HepG2 (cell line): ENCODE data around the gene NEURL2. TPM values are rescaled to one million over a fixed set of nuclear protein-coding genes. Genes with fewer than 3 reads are reported as not detected.

Experiments
- ARNT2 ChIP-seq: sonication (generic); formaldehyde crosslinking; IDR thresholded peaks from 2 replicates; pipeline ENCODE4 v1.8.0; 2022; ENCODE audit warnings: mild to moderate bottlenecking, low read depth, missing genetic modification reagents, moderate library complexity
- ETV5 ChIP-seq: IDR thresholded peaks from 2 replicates; pipeline ENCODE4 v1.6.1; 2018; ENCODE audit warnings: missing biosample characterization, missing genetic modification reagents, inconsistent platforms, borderline replicate concordance
- HDAC2 ChIP-seq: sonication (generic); formaldehyde crosslinking; IDR thresholded peaks from 2 replicates; pipeline ENCODE4 v1.4.0; 2020; ENCODE audit warnings: missing genetic modification reagents
- HNF4A ChIP-seq: sonication (generic); formaldehyde crosslinking; IDR thresholded peaks from 2 replicates; pipeline ENCODE4 v1.4.0; 2020; ENCODE audit warnings: missing genetic modification reagents
- HOXD1 ChIP-seq: sonication (generic); formaldehyde crosslinking; IDR thresholded peaks from 2 replicates; pipeline ENCODE4 v1.5.0; 2020; ENCODE audit warnings: missing genetic modification reagents
- LCORL ChIP-seq, 2 experiments: fragments of 450-650 bp in 1 of 2; sonication (generic) in 1 of 2; formaldehyde crosslinking in 1 of 2; IDR thresholded peaks; 2 replicates each; pipeline versions ENCODE4 v1.5.0 to v1.6.1; 2017 to 2020; ENCODE audit warnings: antibody characterized with exemption in 1 of 2, missing genetic modification reagents in 1 of 2
- NCOA1 ChIP-seq: sonication (generic); formaldehyde crosslinking; IDR thresholded peaks from 2 replicates; pipeline ENCODE4 v1.9.0; 2021; ENCODE audit warnings: missing genetic modification reagents
- NFKB2 ChIP-seq: sonication (generic); formaldehyde crosslinking; IDR thresholded peaks from 2 replicates; pipeline ENCODE4 v1.4.0; 2020; ENCODE audit warnings: missing genetic modification reagents, borderline replicate concordance
- PHF21A ChIP-seq: sonication (generic); formaldehyde crosslinking; IDR thresholded peaks from 2 replicates; pipeline ENCODE4 v1.5.0; 2020; ENCODE audit warnings: mild to moderate bottlenecking, missing genetic modification reagents
- SP5 ChIP-seq: IDR thresholded peaks from 2 replicates; pipeline ENCODE4 v1.6.1; 2016; ENCODE audit warnings: low read depth, borderline replicate concordance
- ZFYVE20 ChIP-seq: sonication (generic); formaldehyde crosslinking; IDR thresholded peaks from 2 replicates; pipeline ENCODE4 v1.8.0; 2023; ENCODE audit warnings: low read depth, mild to moderate bottlenecking, moderate library complexity, missing genetic modification reagents, borderline replicate concordance
- ZMYM4 ChIP-seq: sonication (generic); formaldehyde crosslinking; IDR thresholded peaks from 2 replicates; pipeline ENCODE4 v1.8.1; 2023; ENCODE audit warnings: mild to moderate bottlenecking, missing genetic modification reagents
- ZNF12 ChIP-seq: sonication (generic); formaldehyde crosslinking; IDR thresholded peaks from 2 replicates; pipeline ENCODE4 v1.5.0; 2020; ENCODE audit warnings: missing genetic modification reagents
- ZNF121 ChIP-seq: sonication (generic); formaldehyde crosslinking; IDR thresholded peaks from 2 replicates; pipeline ENCODE4 v1.5.0; 2020; ENCODE audit warnings: mild to moderate bottlenecking, missing genetic modification reagents
- ZNF274 ChIP-seq: sonication (generic); formaldehyde crosslinking; IDR thresholded peaks from 2 replicates; pipeline ENCODE4 v1.5.1; 2020; ENCODE audit warnings: mild to moderate bottlenecking, missing genetic modification reagents
- ZNF547 ChIP-seq: sonication (generic); formaldehyde crosslinking; IDR thresholded peaks from 2 replicates; pipeline ENCODE4 v1.5.1; 2020; ENCODE audit warnings: mild to moderate bottlenecking, missing genetic modification reagents
- ZNF598 ChIP-seq: sonication (generic); formaldehyde crosslinking; IDR thresholded peaks from 2 replicates; pipeline ENCODE4 v1.5.1; 2020; ENCODE audit warnings: mild to moderate bottlenecking, missing genetic modification reagents, borderline replicate concordance
- ZNF607 ChIP-seq: sonication (generic); formaldehyde crosslinking; IDR thresholded peaks from 2 replicates; pipeline ENCODE4 v1.5.1; 2020; ENCODE audit warnings: missing genetic modification reagents, mild to moderate bottlenecking, borderline replicate concordance
- ZNF615 ChIP-seq: sonication (generic); formaldehyde crosslinking; IDR thresholded peaks from 2 replicates; pipeline ENCODE4 v1.5.0; 2020; ENCODE audit warnings: mild to moderate bottlenecking, missing genetic modification reagents, borderline replicate concordance
- ZNF660 ChIP-seq: sonication (generic); formaldehyde crosslinking; IDR thresholded peaks from 2 replicates; pipeline ENCODE4 v1.5.1; 2020; ENCODE audit warnings: mild to moderate bottlenecking, low read depth, missing genetic modification reagents, borderline replicate concordance
- ZNF773 ChIP-seq: sonication (generic); formaldehyde crosslinking; IDR thresholded peaks from 2 replicates; pipeline ENCODE4 v1.4.0; 2020; ENCODE audit warnings: missing genetic modification reagents, borderline replicate concordance
- ZNF790 ChIP-seq: sonication (generic); formaldehyde crosslinking; IDR thresholded peaks from 2 replicates; pipeline ENCODE4 v1.8.0; 2022; ENCODE audit warnings: missing genetic modification reagents, mild to moderate bottlenecking, borderline replicate concordance
- ZNF850 ChIP-seq: sonication (generic); formaldehyde crosslinking; conservative IDR thresholded peaks from 2 replicates; pipeline ENCODE4 v1.9.0; 2021; ENCODE audit warnings: mild to moderate bottlenecking, missing genetic modification reagents
- polyA plus RNA-seq, 8 experiments: library from polyadenylated mRNA; depleted of rRNA in 3 of 8; stranded (reverse) in 7 of 8; unstranded in 1 of 8; fragments of >200 nt; fragmentation: Illumina TruSeq in 4 of 8; extraction: Trizol in 4 of 8; gene quantifications; 2 replicates each; pipeline versions ENCODE4 v1.2.1 to v1.2.3, GENCODE V29; 2011 to 2016; ENCODE audit warnings: low read depth in 4 of 8, missing spikeins in 1 of 8, mixed read lengths in 1 of 8; ENCODE audit not compliant: insufficient read depth in 1 of 8
- total RNA-seq, 5 experiments: library from RNA; depleted of rRNA; stranded (reverse); fragments of >200 nt; fragmentation: Illumina TruSeq; extraction: Trizol; gene quantifications; 2 replicates each; pipeline ENCODE4 v1.2.3, GENCODE V29; 2016; ENCODE audit warnings: low read depth in 1 of 5
- TF ChIP-seq, protein P1 (sequence below): sonication (generic); formaldehyde crosslinking; IDR thresholded peaks from 2 replicates; pipeline ENCODE4 v1.5.0; 2020; ENCODE audit warnings: missing genetic modification reagents, mild to moderate bottlenecking, borderline replicate concordance
- TF ChIP-seq, protein P2 (sequence below): sonication (generic); formaldehyde crosslinking; IDR thresholded peaks from 2 replicates; pipeline ENCODE4 v1.9.0; 2022; ENCODE audit warnings: missing genetic modification reagents, mild to moderate bottlenecking, borderline replicate concordance

NEURL2 gene
- total and polyA plus RNA-seq, 2 of the 13 experiments (the other 11 are each of a cell fraction or from before 2014, with no cell fraction given) = 7.2 to 9.7 TPM

DNA sequence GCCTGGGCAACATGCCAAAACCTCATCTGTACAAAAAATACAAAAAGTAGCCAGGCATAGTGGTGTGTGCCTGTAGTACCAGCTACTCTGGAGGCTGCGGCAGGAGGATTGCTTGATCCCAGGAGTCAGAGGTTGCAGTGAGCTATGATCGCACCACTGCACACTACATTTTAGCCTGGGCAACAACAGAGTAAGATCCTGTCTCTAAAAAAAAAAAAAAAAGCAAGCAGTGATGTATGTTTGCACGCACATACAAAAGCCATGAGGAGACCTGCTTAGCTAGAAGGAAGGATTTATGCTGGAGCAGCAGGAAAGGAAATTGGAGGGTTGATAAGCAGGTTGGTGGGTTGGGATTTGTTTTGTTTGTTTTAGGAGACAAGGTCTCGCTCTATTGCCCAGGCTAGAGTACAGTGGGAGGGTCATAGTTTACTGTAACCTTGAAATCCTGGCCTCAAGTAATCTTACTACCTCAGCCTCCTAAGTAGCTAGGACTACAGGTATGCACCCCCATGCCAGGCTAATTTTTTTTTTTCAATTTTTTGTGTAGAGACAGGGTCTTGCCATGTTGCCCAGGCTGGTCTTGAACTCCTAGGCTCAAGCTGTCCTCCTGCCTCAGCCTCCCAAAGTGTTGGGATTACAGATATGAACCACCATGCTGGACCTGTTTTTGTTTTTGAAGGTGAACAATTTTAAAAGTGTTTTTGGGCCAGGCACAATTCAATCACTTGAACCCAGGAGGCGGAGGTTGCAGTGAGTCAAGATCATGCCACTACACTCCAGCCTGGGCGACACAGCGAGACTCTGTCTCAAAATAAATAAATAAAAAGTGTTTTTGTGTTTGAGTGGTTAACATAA lies 29.6 kb downstream of the NEURL2 start (continued):
- TF ChIP-seq ZFYVE20 (CRISPR knock-in tag) (no peak), ZNF773 (no peak), HNF4A (CRISPR knock-in tag) (peak; percentile 64), NFKB2 (CRISPR knock-in tag) (no peak), ZNF274 (CRISPR knock-in tag) (peak; percentile 58; the same call in 1 of the 2 replicates), SP5 (CRISPR knock-in tag) (peak; percentile 75), ZNF598 (CRISPR knock-in tag) (0 out of 2 replicates have a peak, but pooled peaks have one; percentile 61), LCORL (IDR thresholded peaks at IDR 0.05) (no peak), LCORL (CRISPR knock-in tag; IDR thresholded peaks at IDR 0.05) (0 out of 2 replicates have a peak, but pooled peaks have one; percentile 9), ZNF607 (CRISPR knock-in tag) (peak; percentile 52; the same call in 1 of the 2 replicates), HDAC2 (CRISPR knock-in tag) (peak; percentile 64; the same call in 1 of the 2 replicates), ZNF660 (CRISPR knock-in tag) (no peak), ZNF850 (CRISPR knock-in tag) (0 out of 2 replicates have a peak, but pooled peaks have one; percentile 70), HOXD1 (CRISPR knock-in tag) (no peak), ZNF615 (CRISPR knock-in tag) (0 out of 2 replicates have a peak, but pooled peaks have one; percentile 22), ZNF547 (0 out of 2 replicates have a peak, but pooled peaks have one; percentile 68), ARNT2 (peak; percentile 39; the same call in 1 of the 2 replicates), ETV5 (CRISPR knock-in tag) (peak; percentile 31; the same call in 1 of the 2 replicates), ZNF790 (CRISPR knock-in tag) (no peak), ZMYM4 (peak; percentile 26; the same call in 1 of the 2 replicates), NCOA1 (CRISPR knock-in tag) (0 out of 2 replicates have a peak, but pooled peaks have one; percentile 8), ZNF121 (CRISPR knock-in tag) (peak; percentile 99), ZNF12 (no peak), PHF21A (CRISPR knock-in tag) (peak; percentile 58; the same call in 1 of the 2 replicates)
- TF ChIP-seq, protein P1, sequence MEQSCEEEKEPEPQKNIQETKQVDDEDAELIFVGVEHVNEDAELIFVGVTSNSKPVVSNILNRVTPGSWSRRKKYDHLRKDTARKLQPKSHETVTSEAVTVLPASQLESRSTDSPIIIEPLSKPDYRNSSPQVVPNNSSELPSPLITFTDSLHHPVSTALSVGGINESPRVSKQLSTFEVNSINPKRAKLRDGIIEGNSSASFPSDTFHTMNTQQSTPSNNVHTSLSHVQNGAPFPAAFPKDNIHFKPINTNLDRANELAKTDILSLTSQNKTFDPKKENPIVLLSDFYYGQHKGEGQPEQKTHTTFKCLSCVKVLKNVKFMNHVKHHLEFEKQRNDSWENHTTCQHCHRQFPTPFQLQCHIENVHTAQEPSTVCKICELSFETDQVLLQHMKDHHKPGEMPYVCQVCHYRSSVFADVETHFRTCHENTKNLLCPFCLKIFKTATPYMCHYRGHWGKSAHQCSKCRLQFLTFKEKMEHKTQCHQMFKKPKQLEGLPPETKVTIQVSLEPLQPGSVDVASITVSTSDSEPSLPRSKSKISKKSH (CRISPR knock-in tag) = no peak
- TF ChIP-seq, protein P2, sequence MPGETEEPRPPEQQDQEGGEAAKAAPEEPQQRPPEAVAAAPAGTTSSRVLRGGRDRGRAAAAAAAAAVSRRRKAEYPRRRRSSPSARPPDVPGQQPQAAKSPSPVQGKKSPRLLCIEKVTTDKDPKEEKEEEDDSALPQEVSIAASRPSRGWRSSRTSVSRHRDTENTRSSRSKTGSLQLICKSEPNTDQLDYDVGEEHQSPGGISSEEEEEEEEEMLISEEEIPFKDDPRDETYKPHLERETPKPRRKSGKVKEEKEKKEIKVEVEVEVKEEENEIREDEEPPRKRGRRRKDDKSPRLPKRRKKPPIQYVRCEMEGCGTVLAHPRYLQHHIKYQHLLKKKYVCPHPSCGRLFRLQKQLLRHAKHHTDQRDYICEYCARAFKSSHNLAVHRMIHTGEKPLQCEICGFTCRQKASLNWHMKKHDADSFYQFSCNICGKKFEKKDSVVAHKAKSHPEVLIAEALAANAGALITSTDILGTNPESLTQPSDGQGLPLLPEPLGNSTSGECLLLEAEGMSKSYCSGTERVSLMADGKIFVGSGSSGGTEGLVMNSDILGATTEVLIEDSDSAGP = peak; percentile 27; the same call in 1 of the 2 replicates
